Activated naive CD4-positive, alpha-beta T cell treated with anti-CD3 and anti-CD28 coated beads, Interleukin-2, amount 50 U/mL, for 72 hours (primary cell): Measurements from ENCODE around the gene PDE9A. TPM values are rescaled to one million over a fixed set of nuclear protein-coding genes. Genes with fewer than 3 reads are reported as not detected.
A peak's percentile ranks its signal among the peaks of the same experiment; 100 is the strongest.

Experiments used
- ATAC-seq, 2 donors: fragments of 150-1000 bp; cut with Tn5 transposase; 2 replicates each; pipeline ENCODE4 v1.10.0; 2021; ENCODE audit warnings: mild to moderate bottlenecking in 2 of 2, moderate library complexity in 2 of 2
- DNase-seq, 2 donors: peaks; one replicate each; pipeline ENCODE4 v3.0.0; 2021 to 2022; ENCODE audit warnings: low spot score in 2 of 2
- H3K27ac Mint-ChIP-seq, 2 donors: one replicate each; pipeline ENCODE4 v1.8.0; 2022; ENCODE audit warnings: mild to moderate bottlenecking in 2 of 2, mixed read lengths in 2 of 2
- H3K36me3 Mint-ChIP-seq, 2 donors: one replicate each; pipeline ENCODE4 v1.8.0; 2022; ENCODE audit warnings: mixed read lengths in 2 of 2
- H3K9me3 Mint-ChIP-seq, 2 donors: one replicate each; pipeline ENCODE4 v1.8.0; 2022; ENCODE audit warnings: mixed read lengths in 2 of 2
- total RNA-seq, 2 donors: library from RNA; stranded (reverse); gene quantifications; one replicate each; pipeline ENCODE4 v1.2.3, GENCODE V29; 2022

The PDE9A gene
- total RNA-seq, 2 donors from 2014 or later = 4.2 to 7.9 TPM

- ATAC-seq (no peak), DNase-seq (no peak)
- H3K27ac Mint-ChIP-seq = peak overlapping the region in 1 of 2 donors; percentile 23
- no peaks in the 10 kb centered on the region for H3K36me3 Mint-ChIP-seq
- no peaks in the 10 kb centered on the region for H3K9me3 Mint-ChIP-seq
Observed at GRCh38 chr21:42756580-42757250, 103.3 kb downstream of the PDE9A start.

GRCh38 chr21:42757422-42757821 is 104.0 kb downstream of the PDE9A start:
- ATAC-seq (no peak), DNase-seq (no peak)
- Mint-ChIP-seq H3K36me3 (no peaks in the 10 kb centered on the region), H3K27ac (peak overlapping the region in 1 of 2 donors; percentile 23), H3K9me3 (no peaks in the 10 kb centered on the region)

- no peaks in the 10 kb centered on the region for H3K36me3 Mint-ChIP-seq
- H3K27ac Mint-ChIP-seq = no peak overlapping the region
- no peaks in the 10 kb centered on the region for H3K9me3 Mint-ChIP-seq
- no peak for ATAC-seq
- no peak for DNase-seq
Observed at GRCh38 chr21:42757826-42758655, 104.6 kb downstream of the PDE9A start.

GRCh38 chr21:42758721-42759593 is 105.5 kb downstream of the PDE9A start:
- Mint-ChIP-seq H3K9me3 (no peaks in the 10 kb centered on the region), H3K36me3 (no peaks in the 10 kb centered on the region), H3K27ac (no peak overlapping the region)
- no peak for DNase-seq
- no peak for ATAC-seq

- no peak for ATAC-seq
- no peaks in the 10 kb centered on the region for H3K9me3 Mint-ChIP-seq
- DNase-seq = no peak
- H3K36me3 Mint-ChIP-seq = no peaks in the 10 kb centered on the region
- H3K27ac Mint-ChIP-seq = peak overlapping the region in 1 of 2 donors; percentile 48
Observed at GRCh38 chr21:42759594-42759927, 106.1 kb downstream of the PDE9A start.

GRCh38 chr21:42760361-42760950 is 107.0 kb downstream of the PDE9A start:
- DNase-seq = no peak
- Mint-ChIP-seq H3K9me3 (no peaks in the 10 kb centered on the region), H3K27ac (no peak overlapping the region), H3K36me3 (no peaks in the 10 kb centered on the region)
- no peak for ATAC-seq

GRCh38 chr21:42760951-42761751 is 107.7 kb downstream of the PDE9A start:
- DNase-seq = no peak

GRCh38 chr21:42761776-42762335 is 108.4 kb downstream of the PDE9A start:
- no peak for ATAC-seq
- no peaks in the 10 kb centered on the region for H3K9me3 Mint-ChIP-seq
- H3K27ac Mint-ChIP-seq = peak overlapping the region; percentile 50 to 90
- no peak for DNase-seq
- no peaks in the 10 kb centered on the region for H3K36me3 Mint-ChIP-seq

More at GRCh38 chr21:42760951-42761751, 107.7 kb downstream of the PDE9A start:
- Mint-ChIP-seq H3K36me3 (no peaks in the 10 kb centered on the region), H3K27ac (no peak overlapping the region), H3K9me3 (no peaks in the 10 kb centered on the region)
- ATAC-seq = no peak

GRCh38 chr21:42763581-42764442 is 110.4 kb downstream of the PDE9A start:
- no peak for DNase-seq
- no peak for ATAC-seq
- H3K27ac Mint-ChIP-seq = peak overlapping the region in 1 of 2 donors; percentile 44
- no peaks in the 10 kb centered on the region for H3K9me3 Mint-ChIP-seq
- peaks cover 0 to under 1% of the 10 kb centered on the region in 2 donors for H3K36me3 Mint-ChIP-seq

- Mint-ChIP-seq H3K9me3 (no peaks in the 10 kb centered on the region), H3K27ac (no peak overlapping the region), H3K36me3 (peaks cover 0 to 7% of the 10 kb centered on the region in 2 donors)
- no peak for DNase-seq
- ATAC-seq = no peak
Observed at GRCh38 chr21:42764443-42764760, 111.0 kb downstream of the PDE9A start.

GRCh38 chr21:42764883-42765282 is 111.5 kb downstream of the PDE9A start:
- DNase-seq = no peak
- Mint-ChIP-seq H3K9me3 (no peaks in the 10 kb centered on the region), H3K36me3 (peaks cover 0 to 8% of the 10 kb centered on the region in 2 donors), H3K27ac (no peak overlapping the region)
- ATAC-seq = no peak

GRCh38 chr21:42765656-42766055 is 112.2 kb downstream of the PDE9A start:
- Mint-ChIP-seq H3K27ac (no peak overlapping the region), H3K9me3 (no peaks in the 10 kb centered on the region), H3K36me3 (peaks cover 0 to 8% of the 10 kb centered on the region in 2 donors)
- ATAC-seq (no peak), DNase-seq (no peak)

- ATAC-seq = no peak
- no peak for DNase-seq
- Mint-ChIP-seq H3K9me3 (no peaks in the 10 kb centered on the region), H3K27ac (peak overlapping the region in 1 of 2 donors; percentile 65), H3K36me3 (peaks cover 0 to 8% of the 10 kb centered on the region in 2 donors)
Observed at GRCh38 chr21:42766739-42767560, 113.5 kb downstream of the PDE9A start.

GRCh38 chr21:42767561-42767835 is 114.1 kb downstream of the PDE9A start:
- no peaks in the 10 kb centered on the region for H3K9me3 Mint-ChIP-seq
- H3K36me3 Mint-ChIP-seq = peaks cover 0 to 8% of the 10 kb centered on the region in 2 donors
- H3K27ac Mint-ChIP-seq = no peak overlapping the region
- DNase-seq = no peak
- no peak for ATAC-seq
